ENCODE data around the gene SIGLEC14.

- TF ChIP-seq CTCF (IDR thresholded peaks at IDR 0.05) (no peak), POLR2A (IDR thresholded peaks at IDR 0.05) (no peak)
Measured at GRCh38 chr19:51639916-51640315, 6.7 kb downstream of the SIGLEC14 start.
